ENCODE results near the gene ARAP2. TPM values are rescaled to one million over a fixed set of nuclear protein-coding genes. Genes with fewer than 3 reads are reported as not detected.

ARAP2 gene
- total RNA-seq, 5 donors from 2014 or later (not counting 1 experiment from before 2014, with no cell fraction given), result 41.2 to 94.3 (median 61.0) TPM

DNA sequence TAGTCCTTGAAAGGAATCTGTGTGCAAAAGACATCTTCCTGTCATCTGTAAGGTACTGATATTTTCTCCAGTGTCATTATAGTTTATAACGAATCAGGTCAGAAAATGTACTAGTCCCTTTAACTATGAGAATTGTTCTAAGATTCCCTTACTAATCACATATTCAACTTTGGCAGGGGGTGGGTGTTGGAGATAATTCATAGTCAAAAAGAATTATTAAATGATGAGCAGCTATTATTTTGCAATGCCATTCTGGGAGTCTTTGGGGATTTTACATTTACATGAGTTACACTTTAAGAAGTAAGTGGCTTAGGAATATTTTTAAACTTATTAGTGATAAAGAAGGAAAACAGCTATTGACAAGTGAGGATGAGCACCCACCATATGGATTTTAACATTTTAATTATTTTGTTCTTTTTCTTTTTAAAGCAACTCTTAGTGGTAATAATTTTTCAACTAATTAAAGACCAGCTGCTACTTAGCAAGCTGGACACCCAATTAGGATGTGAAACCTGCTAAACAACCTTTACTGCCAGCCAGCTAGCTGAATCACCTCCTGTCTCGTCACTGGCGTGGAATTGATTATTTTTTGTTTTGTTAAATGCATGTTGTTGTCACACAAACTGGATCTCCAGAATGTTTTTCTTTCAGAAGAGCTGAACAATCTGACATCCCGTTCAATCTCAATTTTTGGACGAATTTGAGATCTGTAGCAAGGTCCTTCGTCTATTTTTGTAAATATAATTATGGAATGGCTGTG, 219.2 kb downstream of the ARAP2 start:
- H3K9me3 Mint-ChIP-seq, result no peaks in the 10 kb centered on the region
- no peaks in the 10 kb centered on the region for H3K4me1 Mint-ChIP-seq
- DNase-seq (no peak), ATAC-seq (replicated peaks in 1 of 4) (no peak)
- no peak overlapping the region for H3K4me3 Mint-ChIP-seq
- Histone ChIP-seq H3K9me3 (no peaks in the 10 kb centered on the region), H3K4me1 (ENCODE audit: control insufficient read depth in 1 of 2, extremely low read depth in 1 of 2, insufficient read depth in 2 of 2, low read length in 2 of 2) (no peaks in the 10 kb centered on the region), H3K27ac (ENCODE audit: low read length) (no peak overlapping the region), H3K36me3 (ENCODE audit: control insufficient read depth in 2 of 2, extremely low read depth in 1 of 2, insufficient read depth in 1 of 2, low read length in 1 of 2) (no peaks in the 10 kb centered on the region), H3K4me3 (ENCODE audit: control insufficient read depth in 1 of 2, extremely low read depth in 1 of 2, low read length in 1 of 2) (no peak overlapping the region), H3K27me3 (replicated peaks in 1 of 2; ENCODE audit: control insufficient read depth in 2 of 2, extremely low read depth in 1 of 2, insufficient read depth in 2 of 2, low read length in 1 of 2) (no peaks in the 10 kb centered on the region)
- peaks cover 6% of the 10 kb centered on the region for H3K36me3 Mint-ChIP-seq
- WGBS (ENCODE audit: insufficient coverage), result 100% methylated on average over 1 of the region's 6 CpGs
- ChIA-PET CTCF (no interaction called here), POLR2A (no interaction called here)
- no peaks in the 10 kb centered on the region for H3K27me3 Mint-ChIP-seq
- H3K27ac Mint-ChIP-seq, result no peak overlapping the region

DNA sequence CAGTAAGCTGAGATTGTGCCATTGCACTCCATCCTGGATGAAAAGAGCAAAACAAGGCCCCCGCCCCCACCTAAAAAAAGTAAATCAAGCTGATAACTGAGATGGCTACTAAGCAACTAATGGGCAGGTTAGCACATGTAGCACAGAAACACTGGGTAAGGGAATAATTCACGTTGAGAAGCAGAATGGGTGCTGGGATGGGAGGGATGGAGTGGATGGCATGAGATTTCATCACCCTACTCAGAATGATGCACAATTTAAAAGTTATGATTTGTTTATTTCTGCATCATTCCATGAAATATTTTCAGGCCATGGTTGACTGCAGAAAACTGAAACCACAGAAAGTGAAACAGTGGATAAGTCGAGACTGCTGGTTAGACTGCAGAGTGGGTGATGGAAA, 224.0 kb downstream of the ARAP2 start:
- H3K36me3 Mint-ChIP-seq, result peaks cover 10% of the 10 kb centered on the region
- H3K27ac Mint-ChIP-seq, result no peak overlapping the region
- H3K27ac ChIP-seq (ENCODE audit: low read length), result no peak overlapping the region
- ChIA-PET POLR2A (no interaction called here), CTCF (no interaction called here)
- DNase-seq (no peak), ATAC-seq (replicated peaks in 1 of 4) (no peak)
- no peaks in the 10 kb centered on the region for H3K4me1 ChIP-seq (ENCODE audit: control insufficient read depth in 1 of 2, extremely low read depth in 1 of 2, insufficient read depth in 2 of 2, low read length in 2 of 2)
- no peaks in the 10 kb centered on the region for H3K4me1 Mint-ChIP-seq
- no peaks in the 10 kb centered on the region for H3K9me3 Mint-ChIP-seq
- no peaks in the 10 kb centered on the region for H3K36me3 ChIP-seq (ENCODE audit: control insufficient read depth in 2 of 2, extremely low read depth in 1 of 2, insufficient read depth in 1 of 2, low read length in 1 of 2)
- no peak overlapping the region for H3K4me3 ChIP-seq (ENCODE audit: control insufficient read depth in 1 of 2, extremely low read depth in 1 of 2, low read length in 1 of 2)
- H3K9me3 ChIP-seq, result no peaks in the 10 kb centered on the region
- 70% methylated on average over 2 of the region's 3 CpGs for WGBS (ENCODE audit: insufficient coverage)
- no peak overlapping the region for H3K4me3 Mint-ChIP-seq
- no peaks in the 10 kb centered on the region for H3K27me3 ChIP-seq (replicated peaks in 1 of 2; ENCODE audit: control insufficient read depth in 2 of 2, extremely low read depth in 1 of 2, insufficient read depth in 2 of 2, low read length in 1 of 2)
- H3K27me3 Mint-ChIP-seq, result no peaks in the 10 kb centered on the region

Other genes with a start within 250 kb of the ARAP2 start
- 1 to 10 TPM in 4 of 5 donors, under 1 TPM in 1; 0.79 to 7.9 (median 2.5) TPM for gene DTHD1, start 37.1 kb upstream of the ARAP2 start, total RNA-seq

All from T-cell (primary cell).